Endometrium (tissue), 2 donors: ENCODE results near the gene ANGPTL4.
"Not testable (repeated sequence)": the region's sequence is repeated elsewhere in the genome, so short reads cannot be mapped to it uniquely, and the experiment has no call there.

ENCODE experiments used
- FAIRE-seq: peaks from 2 replicates; lab custom pipeline; 2012; peaks lifted over from hg19 to GRCh38; lab: Jason Lieb, UNC
- donor health status: control.
- donor health status: control.

The ANGPTL4 gene

DNA sequence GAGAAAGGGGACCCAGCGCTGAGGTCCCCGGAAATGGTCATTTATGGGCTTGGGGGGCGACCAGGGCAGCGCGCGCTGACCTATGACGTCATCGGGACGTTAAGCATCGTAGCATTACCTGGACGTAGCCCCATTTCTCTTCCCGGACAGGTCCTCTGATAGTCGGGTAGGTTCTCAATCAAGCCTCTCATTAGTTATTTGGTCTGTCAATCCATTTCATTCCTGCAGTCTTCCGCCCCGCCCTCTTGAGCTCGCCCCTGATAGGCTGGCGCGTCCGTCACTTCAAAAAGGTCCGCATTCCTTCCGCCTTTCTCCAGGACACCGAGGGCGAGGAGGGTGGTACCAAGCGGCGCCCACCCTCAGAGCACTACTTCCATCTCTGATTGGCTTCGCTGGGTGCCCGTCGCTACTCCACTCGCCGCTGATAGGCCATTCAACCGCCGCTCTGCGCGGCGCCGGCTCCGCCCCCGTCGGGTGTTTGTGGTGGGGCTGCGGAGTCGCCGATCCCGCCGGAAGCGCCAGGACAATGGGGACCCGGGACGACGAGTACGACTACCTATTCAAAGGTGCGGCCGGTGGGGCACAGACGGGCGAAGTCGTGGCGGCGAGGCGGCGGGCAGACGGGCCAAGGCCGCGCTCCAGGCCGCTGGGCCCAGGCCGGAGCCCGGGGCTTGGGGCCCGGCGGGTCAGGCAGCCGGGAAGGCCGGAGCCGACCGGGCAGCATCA is 26.1 kb downstream of the ANGPTL4 start, which contains the start of gene RAB11B:
RAB11B (plus strand) TSS at position 470 of the 726 bp plus-strand sequence; CDS start at position 527, 57 bp downstream.
- FAIRE-seq, result peak; percentile 100

DNA sequence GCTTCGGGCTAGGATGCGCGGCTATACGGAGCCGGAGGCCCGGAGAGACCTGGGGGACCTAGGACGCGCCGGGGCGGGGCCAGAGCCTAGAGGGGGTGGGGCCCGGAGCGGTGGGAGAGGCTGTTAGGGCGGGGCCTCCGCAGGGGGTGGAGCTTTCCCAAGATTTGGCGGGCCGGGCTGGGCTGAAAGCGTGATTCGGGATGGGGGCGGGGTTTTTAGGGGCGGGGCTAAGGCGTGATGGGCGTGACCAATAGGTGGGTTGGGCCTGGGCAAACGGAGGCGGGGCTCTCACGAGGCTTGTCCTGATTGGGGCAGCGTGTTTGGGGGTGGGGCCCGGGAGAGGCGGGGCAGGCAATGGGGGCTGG is 26.6 kb downstream of the ANGPTL4 start:
- no peak for FAIRE-seq

DNA sequence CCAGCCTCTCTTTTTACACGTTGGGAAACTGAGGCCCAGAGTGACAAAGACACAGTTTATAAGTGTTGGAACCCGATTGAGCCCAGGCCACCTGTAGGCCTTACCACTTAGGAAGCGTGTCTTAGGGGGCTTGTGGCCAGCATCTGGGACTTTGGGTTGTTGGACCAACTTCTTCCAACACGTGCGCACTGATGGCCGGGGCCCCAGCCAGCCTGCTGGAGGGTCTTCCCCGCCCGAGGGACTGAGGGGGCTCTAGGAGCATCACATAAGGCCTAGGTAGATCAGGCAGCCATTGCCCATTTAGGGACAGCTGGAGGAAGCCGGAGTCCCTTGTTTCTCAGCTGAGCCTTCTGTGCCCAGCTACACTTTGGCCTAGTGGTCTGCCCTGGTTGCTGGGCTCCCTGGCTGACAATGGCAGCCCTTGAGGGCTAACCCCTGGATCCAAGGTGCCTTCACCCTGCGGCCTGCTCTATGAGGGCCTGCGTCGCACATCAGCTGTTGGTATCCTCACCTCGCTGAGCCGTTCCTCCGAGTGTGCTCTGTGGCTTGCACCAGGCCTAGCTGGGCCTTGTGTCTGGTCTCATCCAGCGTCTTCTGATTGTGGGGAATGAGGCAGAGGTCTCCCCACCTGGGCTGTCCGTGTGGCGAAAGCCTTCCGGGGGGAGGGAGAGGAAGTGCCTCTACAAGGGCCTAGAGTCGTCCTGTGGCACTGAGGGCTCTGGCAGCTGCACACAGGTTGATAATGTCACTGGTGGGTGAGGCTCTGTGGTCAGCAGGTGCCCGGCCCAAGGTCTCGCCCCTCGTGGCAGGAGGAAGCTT is 27.5 kb downstream of the ANGPTL4 start:
- FAIRE-seq, result no peak

DNA sequence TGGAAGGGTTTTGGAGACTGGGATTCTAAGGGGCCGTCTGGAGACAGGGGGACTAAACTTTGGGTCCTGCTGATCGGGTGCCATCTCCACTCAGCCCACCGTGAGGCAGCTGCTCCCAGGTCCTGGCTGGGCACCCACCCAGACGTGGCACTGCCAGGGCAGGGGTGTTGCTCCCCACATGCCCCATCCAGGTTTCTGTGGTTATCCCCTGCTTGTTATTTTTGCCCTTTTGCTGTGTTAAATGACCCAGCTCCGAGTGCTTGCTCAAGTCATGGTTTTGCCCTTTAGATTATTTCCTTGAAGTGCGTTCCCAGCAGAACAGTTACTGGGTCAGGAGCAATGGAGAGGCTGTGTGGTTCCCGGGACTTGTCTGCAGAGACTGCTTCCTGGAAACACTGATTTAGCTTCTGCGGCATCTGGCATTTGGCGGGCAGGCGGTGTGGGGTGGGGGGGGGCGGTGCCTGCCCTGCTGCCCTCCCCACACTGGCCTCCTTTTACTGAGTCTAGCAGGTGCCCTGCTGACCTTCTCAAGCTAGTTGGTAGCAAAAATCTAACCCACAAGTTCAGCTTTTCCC is 28.1 kb downstream of the ANGPTL4 start:
- no peak for FAIRE-seq

DNA sequence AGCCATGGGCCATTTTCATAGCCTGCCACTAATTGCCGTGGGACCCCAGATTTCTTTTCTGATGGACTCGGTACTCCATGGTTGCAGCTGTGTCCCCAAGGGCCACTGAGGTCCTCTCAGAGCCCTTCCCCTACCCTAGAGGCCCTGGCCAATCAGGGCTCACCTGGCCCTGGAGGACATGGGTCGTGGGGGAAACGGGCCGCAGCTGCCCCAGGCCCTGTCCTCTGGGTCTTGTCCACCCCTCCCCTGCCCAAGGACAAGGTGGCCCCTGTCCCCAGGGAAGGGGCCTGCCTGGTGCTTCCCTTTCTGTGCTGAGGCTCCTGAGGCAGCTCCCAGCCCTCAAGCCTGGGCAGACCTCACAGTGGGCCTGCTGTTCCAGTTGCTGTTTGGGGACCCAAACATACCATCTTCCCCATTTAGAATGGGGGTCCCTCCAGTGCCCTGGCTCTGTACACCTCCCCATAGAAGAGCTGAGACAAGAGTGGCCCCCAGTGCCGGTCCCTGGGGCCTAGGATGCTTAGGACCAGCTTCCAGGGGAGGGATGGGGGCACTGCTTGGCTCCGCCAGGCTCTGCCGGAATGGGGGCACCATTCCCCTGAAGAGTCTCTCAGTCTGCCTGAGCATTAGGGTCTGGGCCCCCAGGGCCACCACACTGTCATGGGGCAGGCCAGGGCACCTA is 29.4 kb downstream of the ANGPTL4 start:
- no peak for FAIRE-seq

DNA sequence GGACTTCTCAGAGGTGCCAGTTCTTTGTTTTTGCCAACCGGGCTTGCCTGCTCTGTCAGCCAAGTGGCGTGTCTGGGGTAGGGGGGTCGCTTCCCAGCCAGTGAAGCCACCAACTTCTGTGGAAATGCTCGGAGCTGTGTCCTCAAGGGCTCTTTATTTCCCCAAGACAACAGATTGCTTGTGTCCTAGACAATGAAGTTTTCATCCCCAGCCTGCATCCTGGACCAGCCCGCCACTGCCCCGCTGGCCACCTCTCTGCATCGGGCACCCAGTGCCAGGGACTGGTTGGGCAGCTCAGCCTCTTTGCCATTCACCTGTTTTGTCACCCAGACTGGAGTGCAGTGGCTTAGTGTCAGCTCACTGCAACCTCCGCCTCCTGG is 29.9 kb downstream of the ANGPTL4 start:
- FAIRE-seq, result no peak

DNA sequence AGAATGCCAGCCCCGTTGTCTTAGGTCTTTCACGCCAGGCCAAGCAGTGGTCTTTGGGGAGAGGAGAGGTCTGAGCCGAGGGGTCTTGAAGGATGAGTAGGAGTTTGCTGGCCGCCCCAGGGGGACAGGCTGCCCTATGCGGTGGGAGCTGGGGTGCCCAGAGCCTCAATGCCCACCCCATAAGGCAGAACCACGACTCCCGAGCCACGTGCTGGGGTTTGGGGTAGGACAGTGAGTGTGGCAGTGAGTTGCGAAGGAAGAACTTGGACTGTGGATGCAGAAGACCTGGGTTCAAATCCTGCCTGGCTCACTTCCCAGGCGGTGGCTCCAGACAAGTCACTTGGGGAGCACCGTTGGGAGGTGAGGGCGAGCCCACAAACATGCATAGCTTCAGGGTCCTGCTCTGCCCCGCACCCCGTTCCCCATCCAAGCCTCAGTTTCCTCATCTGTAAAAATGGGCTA is 31.7 kb downstream of the ANGPTL4 start:
- FAIRE-seq, result no peak

DNA sequence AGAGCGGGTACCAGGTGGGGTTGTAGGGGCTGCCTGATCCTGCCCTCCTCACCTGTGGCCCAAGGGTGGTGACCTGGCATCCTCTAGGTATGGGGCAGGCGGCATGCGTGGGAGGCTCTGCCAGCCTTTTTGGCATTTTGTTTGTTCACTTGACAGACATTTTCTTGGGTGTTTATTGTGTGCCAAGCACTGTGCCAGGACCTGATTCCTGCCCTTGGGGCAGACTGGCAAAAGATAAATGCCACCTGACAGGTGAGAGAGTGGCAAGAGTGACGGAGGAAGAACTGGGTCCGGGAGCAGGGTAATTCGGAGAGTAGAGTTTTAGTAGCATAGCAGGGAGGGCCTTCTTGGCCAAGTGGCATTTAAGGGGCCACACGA is 32.2 kb downstream of the ANGPTL4 start:
- FAIRE-seq, result no peak

DNA sequence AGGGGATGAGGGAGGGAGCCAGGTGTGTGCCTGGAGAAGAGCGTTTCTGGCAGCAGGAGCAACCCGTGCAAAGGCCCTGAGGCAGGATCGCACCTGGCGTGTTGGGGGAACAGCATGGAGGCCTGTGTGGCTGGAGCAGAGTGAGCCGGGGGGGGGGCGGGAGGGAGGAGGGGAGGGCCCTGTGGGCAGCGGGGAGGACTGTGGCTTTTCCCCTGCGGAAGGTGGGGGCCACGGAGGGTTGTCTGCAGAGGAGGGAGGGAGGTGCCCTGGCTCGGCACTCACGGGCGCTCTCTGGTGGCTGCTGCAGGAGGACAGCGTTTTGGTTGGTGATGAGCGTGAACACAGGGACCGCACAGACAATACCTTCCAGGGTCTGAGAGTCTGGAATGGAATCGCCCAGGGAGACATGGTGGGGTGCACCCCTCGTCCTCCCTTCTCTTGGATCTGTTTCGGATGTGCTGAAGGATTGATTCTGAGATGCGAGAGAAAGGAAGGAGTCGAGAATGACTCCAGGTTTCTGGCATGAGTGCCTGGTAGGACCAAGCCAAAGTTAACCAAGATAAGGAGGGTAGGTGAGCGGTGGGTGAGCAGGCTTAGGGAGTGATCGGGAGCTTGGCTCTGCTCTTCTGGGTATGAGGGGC is 32.7 kb downstream of the ANGPTL4 start:
- no peak for FAIRE-seq

DNA sequence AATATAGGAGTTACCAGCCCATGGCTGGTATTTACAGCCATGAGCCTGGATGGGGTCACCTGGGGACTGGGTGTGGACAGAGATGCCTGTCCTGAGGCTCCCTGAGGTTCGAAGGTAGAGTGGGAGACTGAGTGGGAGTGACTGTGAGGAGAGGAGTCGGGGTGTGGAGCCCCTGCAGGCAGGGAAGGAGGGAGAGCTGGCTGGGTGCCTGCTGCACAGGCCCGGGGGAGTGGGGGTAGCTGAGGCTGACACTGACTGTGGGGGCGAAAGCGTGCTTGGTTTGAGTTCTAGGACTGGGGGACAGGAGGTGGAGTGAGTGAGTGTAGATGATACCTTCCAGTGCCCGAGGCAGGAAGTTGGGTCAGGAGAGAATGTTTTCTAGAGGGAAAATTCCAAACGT is 33.3 kb downstream of the ANGPTL4 start:
- no peak for FAIRE-seq

DNA sequence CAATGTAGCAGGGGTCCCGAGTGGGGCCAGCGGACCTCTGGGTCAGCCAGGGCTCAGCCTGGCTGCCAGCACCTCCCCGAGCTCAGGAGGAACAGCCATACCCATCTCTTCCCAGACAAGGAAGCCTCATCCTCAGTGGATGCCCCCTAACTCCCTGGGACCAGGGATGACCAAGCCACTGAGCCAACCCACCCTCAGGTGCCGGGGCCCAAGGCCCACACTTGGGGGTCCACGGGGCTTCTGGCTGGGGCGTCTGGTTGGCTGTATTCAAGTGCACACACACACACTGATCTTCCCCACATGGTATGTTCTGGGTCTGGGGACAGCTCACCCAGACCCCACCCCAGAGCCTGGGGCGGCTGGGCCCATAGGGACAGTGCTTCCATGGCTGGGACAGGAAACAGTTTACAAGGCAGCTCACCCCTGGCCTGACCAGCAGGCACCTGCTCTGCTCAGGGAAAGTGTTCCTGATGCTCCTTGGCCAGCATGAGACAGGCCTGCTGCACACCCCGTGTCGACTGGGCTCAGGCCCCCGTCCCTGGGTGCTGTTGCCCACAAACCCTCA is 33.9 kb downstream of the ANGPTL4 start:
- FAIRE-seq, result no peak

DNA sequence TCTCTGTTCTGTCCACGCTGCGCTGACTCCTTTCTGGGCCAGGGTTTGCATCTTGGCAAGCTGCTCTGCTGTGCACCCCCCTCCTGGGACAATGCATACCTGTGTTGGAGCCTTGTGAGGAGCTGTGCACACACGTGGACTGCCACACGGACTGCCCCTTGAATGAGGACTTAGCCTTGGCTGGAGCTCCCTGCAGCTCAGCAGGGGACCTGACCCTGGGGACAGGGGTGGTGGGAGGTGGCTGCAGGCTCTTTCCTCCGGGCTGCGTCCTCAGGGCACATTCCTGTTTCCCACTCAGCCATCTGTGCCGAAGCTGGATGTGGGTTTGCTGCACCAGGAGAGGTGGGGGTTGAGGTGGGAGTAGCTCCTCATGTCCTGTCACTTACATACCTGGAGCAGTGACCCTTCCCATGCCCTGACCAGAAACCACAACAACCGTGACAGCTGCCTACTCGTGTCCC is 34.4 kb downstream of the ANGPTL4 start:
- no peak for FAIRE-seq

DNA sequence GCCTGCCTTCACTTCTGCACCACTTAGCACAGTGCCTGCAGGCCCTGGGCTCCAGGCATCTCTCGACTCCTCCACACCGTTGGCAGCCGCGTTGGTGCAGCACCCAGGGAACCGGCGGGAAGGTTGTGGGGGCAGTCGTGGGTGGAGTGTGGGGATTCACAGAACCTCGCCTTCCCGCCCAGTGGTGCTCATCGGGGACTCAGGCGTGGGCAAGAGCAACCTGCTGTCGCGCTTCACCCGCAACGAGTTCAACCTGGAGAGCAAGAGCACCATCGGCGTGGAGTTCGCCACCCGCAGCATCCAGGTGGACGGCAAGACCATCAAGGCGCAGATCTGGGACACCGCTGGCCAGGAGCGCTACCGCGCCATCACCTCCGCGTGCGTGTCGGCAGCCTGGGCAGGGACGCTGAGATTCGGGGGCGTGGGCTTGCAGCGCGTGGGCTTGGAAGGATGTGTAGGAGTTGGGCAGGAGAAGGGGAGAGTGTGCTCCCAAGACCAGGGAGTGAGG is 35.8 kb downstream of the ANGPTL4 start:
- no peak for FAIRE-seq

DNA sequence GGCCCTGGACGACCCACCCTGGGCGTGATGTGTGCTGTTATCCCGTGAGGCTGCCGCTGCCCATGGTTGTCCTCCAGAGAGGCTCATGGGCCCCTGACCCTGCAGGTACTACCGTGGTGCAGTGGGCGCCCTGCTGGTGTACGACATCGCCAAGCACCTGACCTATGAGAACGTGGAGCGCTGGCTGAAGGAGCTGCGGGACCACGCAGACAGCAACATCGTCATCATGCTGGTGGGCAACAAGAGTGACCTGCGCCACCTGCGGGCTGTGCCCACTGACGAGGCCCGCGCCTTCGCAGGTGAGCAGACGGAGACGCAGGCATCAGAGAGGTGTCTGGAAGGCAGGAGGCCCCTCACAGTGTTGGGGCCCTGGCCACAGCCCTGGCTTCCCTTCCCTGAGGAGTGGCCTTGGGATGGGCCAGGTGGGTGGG is 38.0 kb downstream of the ANGPTL4 start:
- FAIRE-seq, result no peak

DNA sequence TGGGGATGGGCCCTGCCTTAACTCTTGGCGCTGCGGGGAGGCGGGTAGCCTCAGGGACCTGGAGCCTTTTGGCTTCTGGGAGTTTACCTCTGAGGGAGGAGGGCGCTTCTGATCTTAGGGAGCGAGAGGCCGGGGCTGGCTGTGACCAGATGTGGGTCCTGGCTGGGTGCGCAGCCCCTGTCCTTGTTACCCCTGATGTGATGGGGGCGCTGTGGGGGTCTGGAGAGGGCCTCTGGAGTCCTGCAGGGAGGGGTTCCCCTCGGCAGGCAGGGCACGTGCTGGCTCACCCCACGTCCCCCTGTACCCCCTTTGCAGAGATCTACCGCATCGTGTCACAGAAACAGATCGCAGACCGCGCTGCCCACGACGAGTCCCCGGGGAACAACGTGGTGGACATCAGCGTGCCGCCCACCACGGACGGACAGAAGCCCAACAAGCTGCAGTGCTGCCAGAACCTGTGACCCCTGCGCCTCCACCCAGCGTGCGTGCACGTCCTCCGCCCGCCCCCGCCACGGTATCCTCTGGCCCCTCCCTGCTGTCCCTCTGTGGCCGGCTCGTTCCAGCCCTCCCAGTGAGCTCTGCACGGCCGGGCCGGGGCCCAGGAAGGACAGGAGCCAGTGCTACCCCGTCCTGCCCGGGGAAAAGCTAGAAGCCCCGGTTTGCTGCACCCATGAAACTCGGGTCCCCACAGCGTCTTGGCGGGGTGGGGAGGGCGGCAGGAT is 39.3 kb downstream of the ANGPTL4 start:
- no peak for FAIRE-seq

DNA sequence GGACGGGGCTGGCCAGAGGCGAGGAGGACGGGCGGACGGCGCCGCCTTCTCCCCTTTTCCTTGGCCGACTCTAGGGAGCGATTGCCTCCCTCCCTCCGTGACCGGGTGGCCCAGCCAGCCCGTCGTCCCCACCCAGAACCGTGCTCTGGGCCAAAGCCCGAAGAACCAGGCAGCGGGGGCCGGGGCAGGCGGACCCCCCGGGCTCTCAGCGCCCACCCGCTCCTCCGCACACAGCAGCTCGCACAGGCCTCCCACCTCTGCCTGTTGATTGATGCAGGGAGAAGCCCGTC is 39.8 kb downstream of the ANGPTL4 start:
- no peak for FAIRE-seq

DNA sequence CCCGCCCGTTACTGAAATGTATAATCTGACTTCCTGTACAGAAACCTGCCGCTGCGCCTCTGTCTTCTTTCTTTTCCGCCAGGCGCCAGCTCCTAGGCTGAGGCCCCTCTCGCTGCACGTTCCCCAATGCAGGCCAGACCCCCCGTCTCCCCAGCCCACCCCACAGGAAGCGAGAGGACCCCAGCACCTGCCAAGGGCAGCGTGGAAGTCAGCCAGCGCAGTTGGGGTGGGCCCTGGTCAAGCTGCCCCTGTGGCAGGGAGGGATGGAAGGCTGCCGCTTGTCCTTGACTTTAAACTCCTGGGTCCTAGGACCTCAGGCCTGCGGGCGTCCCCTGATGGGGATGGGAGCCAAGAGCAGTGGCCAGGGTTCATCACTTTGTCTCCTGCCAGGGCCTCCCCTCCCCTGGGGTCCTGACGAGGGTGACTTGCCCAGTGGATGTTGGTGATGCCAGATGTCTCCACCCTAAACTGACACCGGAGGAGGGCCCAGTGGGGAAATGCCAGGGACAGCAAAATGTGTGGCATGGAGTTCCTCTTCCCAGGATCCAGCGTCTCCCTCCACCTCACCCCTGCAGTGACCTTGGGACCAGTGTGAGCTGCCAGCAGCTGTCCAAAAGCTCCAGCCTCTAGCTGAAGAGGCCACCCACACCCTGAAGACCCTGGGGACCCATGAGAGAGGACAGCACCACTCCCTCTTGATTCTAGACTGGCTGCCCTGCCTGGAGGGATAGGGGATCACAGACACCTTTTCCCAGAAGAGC is 40.6 kb downstream of the ANGPTL4 start:
- no peak for FAIRE-seq

DNA sequence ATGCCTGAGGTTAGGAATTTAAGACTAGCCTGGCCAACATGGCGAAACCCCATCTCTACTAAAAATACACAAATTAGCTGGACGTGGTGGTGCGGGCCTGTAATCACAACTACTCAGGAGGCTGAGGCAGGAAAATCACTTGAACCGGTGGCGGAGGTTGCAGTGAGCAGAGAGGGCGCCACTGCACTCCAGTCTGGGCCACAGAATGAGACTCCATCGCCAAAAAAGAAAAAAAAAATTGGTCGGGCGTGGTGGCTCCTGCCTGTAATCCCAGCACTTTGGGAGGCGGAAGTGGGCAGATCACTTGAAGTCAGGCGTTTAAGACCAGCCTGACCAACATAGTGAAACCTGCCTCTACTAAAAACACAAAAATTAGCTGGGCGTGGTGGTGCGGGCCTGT is 46.8 kb downstream of the ANGPTL4 start:
- not testable (repeated sequence) for FAIRE-seq

DNA sequence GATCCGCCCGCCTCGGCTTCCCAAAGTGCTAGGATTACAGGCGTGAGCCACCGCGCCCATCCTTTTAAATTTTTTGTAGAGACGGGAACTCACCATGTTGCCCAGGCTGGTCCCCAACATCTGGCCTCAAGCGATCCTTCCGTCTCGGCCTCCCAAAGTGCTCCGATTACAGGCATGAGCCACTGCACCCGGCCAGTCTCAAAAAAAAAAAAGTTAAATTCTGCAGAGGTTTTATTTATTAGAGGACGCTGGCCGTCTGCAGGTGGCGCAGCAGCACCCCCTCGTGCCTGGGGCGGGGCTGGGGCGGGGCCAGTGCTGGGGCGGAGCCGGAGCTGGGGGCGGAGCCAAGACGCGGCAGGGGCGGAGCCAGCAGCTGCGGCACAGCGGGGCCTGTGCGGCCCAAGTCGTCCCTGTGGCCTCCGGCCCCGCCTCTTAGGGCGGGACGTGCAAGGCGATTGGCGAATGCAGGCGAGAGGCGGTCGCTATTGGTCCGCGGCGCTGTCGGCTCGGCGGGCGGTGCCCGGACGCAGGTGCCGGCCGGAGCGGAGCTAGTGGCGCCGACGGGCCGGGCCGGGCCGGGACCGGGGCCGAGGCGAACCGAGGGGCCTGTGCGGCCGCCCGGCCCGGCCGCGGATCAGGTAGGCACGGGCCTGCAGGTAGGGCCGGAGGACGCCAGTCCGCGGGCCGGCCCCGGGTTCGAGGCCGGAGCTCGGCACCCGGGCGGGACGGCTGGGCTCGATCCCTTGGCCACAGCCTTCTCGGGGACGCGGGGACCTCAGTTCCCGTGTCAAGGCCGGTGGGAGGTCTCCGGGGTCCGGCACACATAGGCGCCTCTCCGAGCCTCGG is 49.1 kb downstream of the ANGPTL4 start, which contains the start of gene MARCHF2:
MARCHF2 (plus strand) TSS at position 523 of the 846 bp plus-strand sequence. CDS start 8,536 bp downstream, outside the sequence.
- FAIRE-seq, result no peak
